ENCODE measurements around the gene RSBN1. TPM values are rescaled to one million over a fixed set of nuclear protein-coding genes. Genes with fewer than 3 reads are reported as not detected.
A peak's percentile ranks its signal among the peaks of the same experiment; 100 is the strongest.
"Not testable (repeated sequence)": the region's sequence is repeated elsewhere in the genome, so short reads cannot be mapped to it uniquely, and the experiment has no call there.

The RSBN1 gene
- 10 to 100 TPM; 14.4 to 16.2 TPM for total RNA-seq
- long read RNA-seq, donor 1, full-length matches to known transcripts = 1 of 6 reads
- long read RNA-seq, donor 1, partial matches to known transcripts = 4 of 6 reads
- long read RNA-seq, donor 1, other reads (novel, unspliced or antisense) = 1 of 6 reads
- long read RNA-seq, donor 2, full-length matches to known transcripts = 1 of 10 reads
- long read RNA-seq, donor 2, partial matches to known transcripts = 8 of 10 reads
- long read RNA-seq, donor 2, other reads (novel, unspliced or antisense) = 1 of 10 reads

DNA sequence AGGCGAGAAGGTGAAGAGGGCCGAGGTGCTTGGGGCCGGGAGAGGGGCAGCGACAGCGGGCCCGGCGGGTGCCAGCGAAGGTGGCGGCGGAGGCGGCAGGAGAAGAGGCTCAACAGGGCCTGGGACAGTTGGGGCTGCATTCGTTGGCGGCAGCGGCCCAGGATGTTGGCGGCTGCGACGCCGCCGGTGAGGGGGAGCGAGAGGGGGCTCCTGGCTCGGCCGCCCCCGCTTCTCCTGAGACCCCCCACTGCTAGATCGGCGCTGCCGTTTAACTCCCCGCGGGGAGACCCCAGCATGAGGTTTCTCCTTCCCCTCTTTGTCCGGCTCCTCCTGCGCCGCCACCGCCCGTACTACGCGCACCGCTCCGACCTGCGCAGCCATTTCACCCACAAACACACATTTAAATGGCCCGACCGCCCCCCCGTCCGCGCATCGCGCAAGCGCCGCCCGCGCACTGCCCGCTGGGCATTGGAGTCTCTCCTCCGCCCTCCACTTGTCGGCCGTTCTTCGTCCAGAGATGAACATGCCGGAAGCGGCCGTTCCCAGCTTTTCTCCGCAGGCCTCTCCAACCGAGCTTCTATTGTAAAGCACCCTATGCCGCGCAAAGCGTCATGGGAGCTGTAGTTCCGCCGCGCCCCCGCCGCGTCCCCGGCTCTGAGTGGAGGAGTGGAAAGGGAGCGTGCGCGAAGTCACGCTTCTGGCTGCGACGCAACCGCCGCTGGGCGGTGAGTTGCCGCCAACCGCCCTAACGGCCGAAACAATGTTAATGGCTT, at the start of gene RSBN1:
TSS of gene RSBN1 (minus strand) at position 589 of the 773 bp plus-strand sequence. CDS start at position 525, 64 bp downstream.
- peak; percentile 100 for DNase-seq (ENCODE audit: low spot score)
- intact Hi-C loops (cut with DNase I) = loop anchor here in 1 of 2 donors (10.0 kb wide), 1 partner anchor 163 kb away; the partner anchor contains the start of gene OLFML3

DNA sequence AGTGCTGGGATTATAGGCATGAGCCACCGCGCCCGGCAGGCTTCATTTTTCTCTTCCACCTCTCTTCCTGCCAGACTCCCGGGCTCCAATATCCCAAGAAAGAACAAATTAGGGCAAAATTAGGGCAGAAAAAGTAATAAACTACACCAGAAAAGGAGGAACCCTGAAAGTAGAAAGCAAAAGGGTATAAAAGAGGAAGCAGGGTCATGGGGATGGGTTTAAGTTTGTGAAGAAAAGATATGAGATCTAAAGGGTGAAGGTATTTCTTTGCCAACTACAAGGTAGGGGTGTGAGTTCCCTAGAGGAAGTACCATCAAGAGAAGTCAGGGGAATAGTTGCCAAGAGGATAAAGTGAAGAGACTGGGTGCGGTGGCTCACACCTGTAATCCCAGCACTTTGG, 49.4 kb upstream of the RSBN1 start:
- DNase-seq (ENCODE audit: low spot score) = no peak

DNA sequence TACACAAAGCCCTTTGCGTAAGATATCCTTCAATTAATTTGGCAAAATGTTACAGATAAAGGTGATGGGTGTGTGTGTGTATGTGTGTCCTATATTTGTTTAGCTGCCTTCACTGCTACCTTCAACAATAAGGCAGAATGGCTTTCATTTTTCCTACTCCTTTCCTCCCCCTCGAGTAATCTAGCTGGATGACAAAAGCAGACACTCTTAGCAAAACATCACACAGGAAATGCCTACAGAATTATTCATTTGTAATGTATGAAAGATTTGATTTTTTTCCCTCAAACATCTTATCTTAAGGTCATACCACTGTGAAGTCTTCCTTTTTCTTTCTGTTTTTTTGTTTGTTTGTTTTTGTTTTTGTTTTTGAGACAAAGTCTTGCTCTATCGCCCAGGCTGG, 48.6 kb upstream of the RSBN1 start:
- intact Hi-C loops (cut with DNase I) = no loop called here
- no peak for DNase-seq (ENCODE audit: low spot score)

More for the DNA sequence above, 49.4 kb upstream of the RSBN1 start:
- intact Hi-C loops (cut with DNase I) = no loop called here

DNA sequence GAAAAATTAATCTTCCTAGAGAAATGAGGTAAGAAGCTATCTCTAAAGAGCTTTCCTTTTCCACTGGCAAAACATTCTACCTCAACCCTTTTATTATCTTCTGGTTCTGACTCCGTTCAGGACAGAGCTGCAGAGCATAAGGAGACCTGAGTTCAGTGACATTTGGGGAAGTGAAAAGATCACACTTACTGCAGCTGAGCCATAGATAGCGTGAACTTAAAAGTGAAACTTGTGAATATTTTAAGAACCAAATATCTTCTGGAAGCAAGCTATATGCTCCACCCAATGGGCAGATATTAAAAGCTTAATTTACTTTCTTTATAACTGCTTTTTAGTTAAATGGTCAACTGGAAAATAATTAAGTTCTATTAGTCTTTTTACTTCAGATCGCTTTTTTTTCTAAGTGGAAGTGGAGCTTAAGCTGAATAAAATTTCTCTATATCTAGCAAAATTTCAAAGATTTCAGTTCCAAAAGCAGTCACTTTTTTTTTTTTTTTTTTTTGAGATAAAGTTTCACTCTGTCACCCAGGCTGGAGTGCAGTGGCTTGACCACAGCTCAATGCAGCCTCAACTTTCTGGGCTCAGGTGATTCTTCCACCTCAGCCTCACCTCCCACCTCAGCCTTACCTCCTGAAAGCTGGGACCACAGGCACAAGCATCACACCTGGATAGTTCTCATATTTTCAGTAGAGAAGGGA, 47.4 kb upstream of the RSBN1 start:
- DNase-seq (ENCODE audit: low spot score) = no peak
- intact Hi-C loops (cut with DNase I) = no loop called here

DNA sequence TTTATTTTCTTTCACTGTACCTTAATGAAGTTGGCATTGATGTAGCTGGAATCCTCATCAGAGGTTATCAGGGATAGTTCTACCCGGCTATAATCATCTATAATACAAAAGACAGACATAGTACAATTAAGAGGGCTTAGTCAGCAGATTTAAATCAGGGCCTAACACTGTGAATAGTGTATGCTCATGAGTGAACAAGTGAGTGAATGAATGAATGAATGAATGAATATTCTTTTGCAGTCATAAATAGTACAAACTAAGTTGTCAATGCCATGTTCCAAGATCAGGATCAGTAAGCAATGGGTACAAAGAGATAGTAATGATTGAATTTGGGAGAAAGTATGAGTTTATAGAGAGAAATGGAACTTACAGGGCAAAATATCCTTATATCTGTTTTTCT, 46.7 kb upstream of the RSBN1 start:
- intact Hi-C loops (cut with DNase I) = no loop called here
- DNase-seq (ENCODE audit: low spot score) = no peak

DNA sequence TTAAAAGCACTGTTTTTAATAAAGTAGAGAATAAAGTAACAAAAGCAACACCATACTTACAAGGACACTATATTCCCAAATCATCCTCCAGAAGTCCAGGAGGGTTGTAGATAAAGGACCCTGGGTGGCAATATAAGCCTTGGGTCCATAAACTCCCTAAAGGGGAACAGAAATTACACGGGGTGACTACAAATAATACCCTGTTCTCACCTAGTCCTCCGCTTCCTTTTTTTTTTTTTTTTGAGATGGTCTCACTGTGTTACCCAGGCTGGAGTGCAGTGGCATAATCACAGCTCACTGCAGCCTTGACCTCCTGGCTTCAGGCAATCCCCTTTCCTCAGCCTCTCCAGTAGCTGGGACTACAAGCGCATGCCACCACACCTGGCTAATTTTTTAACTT, 46.1 kb upstream of the RSBN1 start:
- intact Hi-C loops (cut with DNase I) = no loop called here
- DNase-seq (ENCODE audit: low spot score) = no peak

DNA sequence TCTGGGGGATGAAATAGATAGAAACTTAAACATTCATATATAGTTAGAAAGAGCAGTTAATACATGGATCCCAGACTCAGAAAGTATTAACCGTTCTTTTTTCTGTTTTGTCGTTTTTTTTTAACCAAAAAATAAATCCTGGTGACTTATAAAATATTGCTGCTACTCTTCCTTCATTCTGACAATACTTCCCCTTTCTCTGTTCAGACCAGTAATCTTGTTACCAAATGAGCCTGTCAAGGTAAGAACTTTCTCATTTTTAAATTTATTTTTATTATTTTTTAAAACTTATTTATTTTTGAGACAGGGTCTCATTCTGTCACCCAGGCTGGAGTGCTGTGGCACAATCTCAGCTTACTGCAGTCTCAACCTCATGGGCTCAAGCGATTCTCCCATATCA, 45.5 kb upstream of the RSBN1 start:
- intact Hi-C loops (cut with DNase I) = no loop called here

DNA sequence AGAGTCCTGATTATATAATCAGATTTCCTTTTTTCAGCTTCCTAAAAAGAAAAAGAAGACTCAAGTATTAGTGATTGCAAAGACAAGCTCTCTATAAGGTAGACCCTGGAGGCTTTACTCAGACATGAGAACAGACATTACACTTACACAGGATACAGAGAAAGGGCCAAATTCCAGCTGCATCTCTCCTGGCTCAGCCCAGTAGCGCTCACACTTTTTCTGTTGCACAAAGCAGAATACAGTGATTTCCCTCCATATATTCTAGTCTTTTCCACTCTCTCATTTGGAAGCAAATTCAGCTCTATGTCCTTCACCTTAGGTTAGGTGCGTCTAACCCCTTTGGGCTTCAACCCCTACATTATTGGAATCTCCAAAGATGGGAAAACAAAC, 44.1 kb upstream of the RSBN1 start:
- DNase-seq (ENCODE audit: low spot score) = no peak
- intact Hi-C loops (cut with DNase I) = no loop called here

More for the DNA sequence above, 45.5 kb upstream of the RSBN1 start:
- no peak for DNase-seq (ENCODE audit: low spot score)

DNA sequence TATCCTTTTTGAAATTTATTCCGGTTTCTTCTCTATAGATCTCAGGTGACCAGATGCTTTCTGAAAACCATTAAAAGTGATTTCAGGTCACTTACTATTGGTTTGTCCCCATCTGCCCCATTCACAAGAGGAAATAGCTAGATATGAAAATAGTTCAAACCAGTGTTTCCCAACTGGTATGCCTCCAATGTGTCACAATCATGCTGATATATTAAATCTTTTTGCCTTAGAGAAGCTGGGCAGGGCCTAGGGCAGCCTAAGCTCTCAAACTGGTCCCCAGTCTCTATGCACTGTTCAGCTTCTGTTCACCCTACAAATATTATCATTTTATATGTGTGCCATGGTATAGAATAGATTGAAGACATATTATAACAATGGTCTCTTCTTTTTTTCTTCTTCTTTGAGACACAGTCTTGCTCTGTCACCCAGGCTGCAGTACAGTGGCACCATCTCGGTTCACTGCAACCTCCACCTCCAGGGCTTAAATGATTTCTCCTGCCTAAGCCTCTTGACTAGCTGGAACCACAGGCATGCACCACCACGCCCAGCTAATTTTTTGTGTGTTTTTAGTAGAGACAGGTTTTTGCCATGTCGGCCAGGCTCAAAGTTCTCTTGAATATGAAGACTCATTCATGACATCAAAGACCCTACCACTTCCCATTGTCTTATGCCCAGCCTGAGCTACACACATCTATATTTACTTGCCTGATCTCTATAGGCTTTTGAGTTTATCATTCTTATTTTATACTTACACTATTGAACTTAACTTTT, 43.5 kb upstream of the RSBN1 start:
- no peak for DNase-seq (ENCODE audit: low spot score)
- intact Hi-C loops (cut with DNase I) = no loop called here

DNA sequence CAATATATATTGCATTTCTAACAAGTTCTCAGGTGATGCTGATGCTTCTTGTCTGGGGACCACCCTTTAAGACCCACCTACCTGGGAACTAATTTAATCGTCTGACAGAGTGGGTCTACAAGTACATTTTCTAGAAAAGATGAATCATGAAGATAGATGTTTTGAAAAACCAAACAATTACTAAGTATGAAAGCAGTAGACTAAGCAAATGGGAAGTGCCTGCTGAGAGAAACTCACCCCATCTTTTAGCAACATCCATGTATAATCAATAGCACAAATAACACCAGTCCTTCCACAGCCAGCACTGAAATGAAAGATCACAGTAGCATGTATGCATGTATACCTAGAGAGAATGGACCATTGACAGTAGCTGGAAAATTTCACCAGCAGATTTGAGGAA, 42.0 kb upstream of the RSBN1 start:
- DNase-seq (ENCODE audit: low spot score) = no peak
- intact Hi-C loops (cut with DNase I) = no loop called here

DNA sequence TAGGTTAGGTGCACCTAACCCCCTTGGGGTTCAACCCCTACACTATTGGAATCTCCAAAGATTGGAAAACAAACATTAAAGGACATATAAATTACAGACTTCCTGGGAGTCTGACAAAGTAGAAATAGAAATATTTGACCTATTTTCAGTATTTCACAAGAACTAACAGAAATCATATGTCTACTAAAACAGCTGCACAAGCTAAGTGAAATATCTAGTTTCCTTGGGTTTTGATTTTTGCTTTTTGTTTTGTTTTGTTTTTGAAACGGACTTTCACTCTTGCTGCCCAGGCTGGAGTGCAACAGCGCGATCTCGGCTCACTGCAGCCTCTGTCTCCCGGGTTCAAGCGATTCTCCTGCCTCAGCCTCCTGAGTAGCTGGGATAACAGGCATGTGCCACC, 40.4 kb upstream of the RSBN1 start:
- DNase-seq (ENCODE audit: low spot score); intact Hi-C loops (cut with DNase I): not testable (repeated sequence)

DNA sequence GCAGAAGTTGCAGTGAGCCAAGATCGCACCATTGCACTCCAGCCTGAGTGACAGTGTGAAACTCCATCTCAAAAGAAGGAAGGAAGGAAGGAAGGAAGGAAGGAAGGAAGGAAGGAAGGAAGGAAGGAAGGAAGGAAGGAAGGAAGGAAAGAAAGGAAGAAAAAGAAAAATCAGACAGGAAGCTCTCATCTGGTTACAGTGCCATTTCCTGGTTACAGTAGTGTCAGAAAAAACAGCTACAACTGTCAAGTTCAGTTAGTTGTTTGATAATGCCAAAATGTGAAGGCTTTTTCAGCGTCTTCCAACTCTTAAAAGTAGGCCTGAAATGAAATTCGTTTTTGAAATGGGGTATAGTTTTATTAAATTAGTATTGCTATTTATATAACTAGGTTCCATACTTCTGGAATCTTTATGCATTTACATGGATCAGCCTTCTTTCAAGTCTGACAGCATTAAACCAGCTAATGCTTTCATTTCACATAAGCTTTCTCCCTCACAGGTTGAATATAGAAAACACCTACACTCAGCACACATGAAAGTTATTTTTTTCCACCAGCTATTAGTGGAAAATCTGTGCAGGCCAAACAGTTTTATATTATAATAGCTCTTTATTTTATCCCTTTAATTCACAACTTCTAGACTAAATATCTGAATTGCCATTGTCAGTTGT, 38.0 kb upstream of the RSBN1 start:
- intact Hi-C loops (cut with DNase I) = no loop called here
- DNase-seq (ENCODE audit: low spot score) = no peak

DNA sequence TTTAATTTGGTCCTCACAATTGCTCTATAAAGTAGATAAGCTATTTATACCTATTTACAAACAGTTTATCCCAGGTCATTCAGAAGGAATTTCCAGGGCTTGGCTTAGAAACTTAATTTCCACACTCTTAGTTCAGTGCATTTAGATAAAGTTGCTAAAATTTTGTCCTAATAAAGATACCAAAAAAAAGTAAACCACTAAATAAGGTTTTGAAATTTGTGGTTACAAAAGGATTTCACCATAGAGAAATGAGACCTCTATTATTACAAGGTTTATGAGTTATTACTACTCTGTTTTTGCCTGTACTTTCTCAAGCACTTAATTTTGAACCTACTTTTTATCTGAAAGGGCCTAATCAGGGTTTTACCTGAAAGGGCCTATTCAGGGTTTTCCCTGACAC, 36.8 kb upstream of the RSBN1 start:
- no peak for DNase-seq (ENCODE audit: low spot score)
- intact Hi-C loops (cut with DNase I) = no loop called here

DNA sequence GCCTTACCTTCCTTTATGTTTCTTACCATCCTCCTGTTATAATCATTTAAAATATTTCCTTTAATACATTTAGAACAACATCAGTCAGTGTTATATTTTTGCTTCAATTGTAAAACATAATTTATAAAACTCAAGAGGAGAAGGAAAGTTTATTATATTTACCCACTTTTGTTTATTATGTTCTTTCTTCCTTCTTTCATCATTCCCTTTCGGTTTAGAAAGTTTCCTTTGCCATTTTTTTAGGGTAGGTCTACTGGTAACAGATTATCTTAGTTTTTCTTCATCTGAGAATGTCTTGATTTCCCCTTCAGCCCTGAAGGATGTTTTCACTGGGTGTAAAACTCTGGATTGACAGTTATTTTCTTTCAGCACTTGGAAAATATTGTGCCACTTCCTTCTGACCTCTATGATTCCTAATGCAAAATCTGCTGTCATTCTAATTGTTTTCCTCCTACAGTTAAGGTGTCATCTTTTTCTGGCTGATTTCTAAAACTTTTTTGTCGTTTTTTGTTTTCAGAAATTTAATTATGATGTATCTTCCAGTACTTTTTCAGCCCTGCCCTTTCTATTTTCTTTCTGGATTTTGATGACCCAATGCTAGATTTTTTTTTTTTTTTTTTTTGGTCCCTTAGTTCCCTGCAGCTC, 34.2 kb upstream of the RSBN1 start:
- no peak for DNase-seq (ENCODE audit: low spot score)
- intact Hi-C loops (cut with DNase I) = no loop called here

DNA sequence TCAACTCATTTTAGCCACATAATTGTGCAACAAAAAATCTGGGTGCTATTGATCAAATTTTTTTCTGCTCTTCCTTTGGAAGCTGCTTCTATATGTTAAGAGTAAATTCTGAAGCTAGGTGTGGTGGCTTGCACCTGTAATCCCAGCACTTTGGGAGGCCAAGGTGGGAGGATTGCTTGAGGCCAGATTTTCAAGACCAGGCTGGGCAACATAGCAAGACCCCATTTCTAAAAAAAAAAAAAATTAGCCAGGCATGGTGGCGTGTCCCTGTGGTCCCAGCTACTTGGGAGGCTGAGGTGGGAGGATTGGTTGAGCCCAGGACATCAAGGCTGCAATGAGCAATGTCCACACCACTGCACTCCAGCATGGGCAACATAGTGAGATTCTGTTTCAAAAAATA, 24.3 kb upstream of the RSBN1 start:
- intact Hi-C loops (cut with DNase I) = loop anchor here in 1 of 2 donors (10.0 kb wide), 1 partner anchor 448 kb away; no protein-coding TSS in a partner anchor
- DNase-seq (ENCODE audit: low spot score) = no peak

DNA sequence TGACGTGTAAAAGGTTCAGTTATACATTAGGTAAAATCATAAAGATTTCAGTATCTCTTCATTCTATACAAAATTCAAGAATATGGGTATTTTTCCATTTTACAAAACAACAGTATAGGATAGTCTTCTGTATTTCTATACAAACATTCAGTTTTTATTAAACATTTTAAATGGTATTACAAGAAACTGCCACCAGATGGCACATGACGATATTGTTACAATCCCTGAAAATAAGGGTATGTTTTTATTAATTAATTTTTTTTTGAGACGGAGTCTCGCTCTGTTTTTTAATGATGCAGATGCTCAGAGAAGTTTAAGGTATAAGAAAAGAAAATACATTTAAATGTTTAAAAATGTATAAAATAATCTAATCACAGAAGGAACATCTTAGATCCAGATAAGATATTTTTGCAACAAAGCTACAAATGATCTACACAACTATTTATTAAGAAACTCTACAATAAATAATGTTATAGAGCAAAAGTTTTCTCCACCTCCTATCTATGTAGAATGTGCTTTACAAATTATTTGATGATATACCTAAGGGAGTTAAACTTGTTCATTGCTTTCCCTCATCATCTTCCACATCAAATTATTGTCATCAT, 23.5 kb upstream of the RSBN1 start:
- DNase-seq (ENCODE audit: low spot score) = no peak
- intact Hi-C loops (cut with DNase I) = loop anchor here in 1 of 2 donors (10.0 kb wide), 1 partner anchor 449 kb away; no protein-coding TSS in a partner anchor

DNA sequence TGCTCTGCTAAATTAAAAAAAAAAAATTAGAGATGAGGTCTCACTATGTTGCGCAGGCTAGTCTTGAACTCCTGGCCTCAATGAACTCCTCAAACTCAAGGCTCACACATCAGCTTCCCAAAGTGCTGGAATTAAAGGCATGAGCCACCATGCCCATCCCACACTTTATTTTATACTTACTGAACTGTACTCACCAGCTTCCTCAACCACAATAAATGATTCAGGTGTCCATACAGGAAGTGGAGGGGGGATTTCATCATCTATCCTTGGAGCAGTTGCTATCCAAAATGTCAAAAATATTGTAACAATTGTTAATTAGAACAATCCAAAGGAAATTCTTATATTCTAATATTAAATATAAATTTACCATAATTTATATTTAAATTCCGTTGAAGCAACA, 22.4 kb upstream of the RSBN1 start:
- DNase-seq (ENCODE audit: low spot score) = no peak
- intact Hi-C loops (cut with DNase I) = loop anchor here in 1 of 2 donors (10.0 kb wide), 1 partner anchor 450 kb away; no protein-coding TSS in a partner anchor

DNA sequence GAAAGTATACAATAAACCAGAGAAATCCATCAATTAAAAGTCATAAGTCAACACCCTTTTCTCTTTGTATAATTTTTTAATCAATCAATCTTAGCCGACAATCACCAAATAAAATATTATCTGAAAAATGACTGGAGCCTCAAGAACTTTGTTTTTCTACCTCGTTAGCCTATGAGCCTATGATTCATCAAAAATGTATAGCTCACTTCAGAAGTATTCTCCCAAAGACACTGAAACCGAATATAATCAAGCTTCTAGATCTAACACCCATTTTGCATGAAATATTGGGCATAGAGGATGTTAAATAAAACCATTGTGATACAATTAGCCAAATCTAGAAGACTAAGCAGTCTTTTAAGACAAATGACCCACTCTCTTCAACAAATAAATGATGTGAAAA, 17.8 kb upstream of the RSBN1 start:
- intact Hi-C loops (cut with DNase I) = loop anchor here in 1 of 2 donors (10.0 kb wide), 1 partner anchor 455 kb away; no protein-coding TSS in a partner anchor
- no peak for DNase-seq (ENCODE audit: low spot score)

Data from posterior vena cava (tissue), 2 donors.